ENCODE measurements around the gene OR8D4.

The OR8D4 gene

DNA sequence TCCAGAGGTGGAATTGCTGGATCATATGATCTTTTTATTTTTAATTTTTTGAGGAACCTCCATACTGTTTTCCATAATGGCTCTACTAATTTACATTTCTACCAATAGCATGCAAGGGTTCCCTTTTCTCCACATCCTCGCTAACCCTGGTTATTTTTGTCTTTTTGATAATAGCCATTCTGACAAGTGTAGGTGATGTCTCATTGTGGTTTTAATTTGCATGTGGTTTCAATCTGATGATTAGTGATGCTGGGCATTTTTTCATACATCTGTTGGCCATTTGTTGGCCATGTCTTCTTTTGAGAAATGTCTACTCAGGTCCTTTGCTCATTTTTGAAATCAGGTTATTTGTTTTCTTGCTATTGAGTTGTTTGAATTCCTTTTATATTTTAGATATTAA lies 22.1 kb downstream of the OR8D4 start:
- Histone ChIP-seq H3K9me3 (no peaks in the 10 kb centered on the region), H3K4me1 (no peaks in the 10 kb centered on the region), H3K36me3 (replicated peaks) (no peaks in the 10 kb centered on the region), H3K27me3 (ENCODE audit: low read depth) (no peaks in the 10 kb centered on the region), H3K4me3 (no peak overlapping the region)
- in situ Hi-C loops (cut with MboI; ENCODE audit: low sequenced_read_pairs) = no loop called here
- DNase-seq (ENCODE audit: low spot score in 2 of 2) = no peak

DNA sequence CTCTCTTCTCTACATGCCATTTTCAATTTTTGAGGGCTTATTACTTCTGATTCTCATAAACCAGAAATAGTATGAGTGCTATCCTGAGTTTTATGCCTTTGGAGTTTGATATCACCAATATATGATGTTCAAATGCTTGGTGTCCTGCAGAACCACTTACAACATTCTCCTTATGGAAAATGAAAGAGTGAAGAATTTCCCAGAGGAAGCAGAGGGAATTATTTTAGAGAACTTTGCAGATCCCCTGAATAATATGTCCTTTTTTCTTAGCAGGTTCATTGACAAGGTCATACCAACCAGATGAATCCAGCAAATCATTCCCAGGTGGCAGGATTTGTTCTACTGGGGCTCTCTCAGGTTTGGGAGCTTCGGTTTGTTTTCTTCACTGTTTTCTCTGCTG lies 37.4 kb downstream of the OR8D4 start, which contains the start of gene OR4D5:
OR4D5 (plus strand) TSS at position 301 of the 400 bp plus-strand sequence; CDS start at position 301, 0 bp downstream.
- in situ Hi-C loops (cut with MboI; ENCODE audit: low sequenced_read_pairs) = no loop called here
- H3K9me3 ChIP-seq = no peaks in the 10 kb centered on the region
- no peak for DNase-seq (ENCODE audit: low spot score in 2 of 2)

DNA sequence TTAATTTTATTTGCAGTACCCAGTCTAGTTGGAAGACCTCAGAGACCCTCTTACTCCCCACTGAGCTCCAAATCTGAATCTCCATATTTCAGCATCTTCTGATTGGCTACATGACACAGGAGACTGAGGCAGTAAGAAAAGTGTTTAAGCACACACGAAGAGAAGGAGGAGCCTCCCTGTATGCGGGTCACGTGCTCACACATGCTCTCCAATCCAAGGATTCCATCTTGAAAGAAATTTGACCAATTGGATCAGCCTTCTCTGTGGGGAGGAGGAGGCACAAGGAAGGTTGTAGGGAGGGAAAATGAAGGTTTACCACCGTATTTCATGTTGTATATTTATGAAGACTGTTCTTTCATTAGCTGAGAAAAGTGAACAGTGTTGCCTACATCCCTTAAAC lies 40.4 kb downstream of the OR8D4 start:
- Histone ChIP-seq H3K36me3 (replicated peaks) (no peaks in the 10 kb centered on the region), H3K9me3 (no peaks in the 10 kb centered on the region), H3K27me3 (ENCODE audit: low read depth) (no peaks in the 10 kb centered on the region), H3K4me1 (no peaks in the 10 kb centered on the region), H3K4me3 (no peak overlapping the region)
- in situ Hi-C loops (cut with MboI; ENCODE audit: low sequenced_read_pairs) = no loop called here
- DNase-seq (ENCODE audit: low spot score in 2 of 2) = no peak

More for the DNA sequence above, 37.4 kb downstream of the OR8D4 start, which contains the start of gene OR4D5:
- Histone ChIP-seq H3K4me3 (no peak within 1 kb of the TSS), H3K27me3 (ENCODE audit: low read depth) (no peaks in the 10 kb centered on the region), H3K4me1 (no peaks in the 10 kb centered on the region), H3K36me3 (replicated peaks) (no peaks in the 10 kb centered on the region)

DNA sequence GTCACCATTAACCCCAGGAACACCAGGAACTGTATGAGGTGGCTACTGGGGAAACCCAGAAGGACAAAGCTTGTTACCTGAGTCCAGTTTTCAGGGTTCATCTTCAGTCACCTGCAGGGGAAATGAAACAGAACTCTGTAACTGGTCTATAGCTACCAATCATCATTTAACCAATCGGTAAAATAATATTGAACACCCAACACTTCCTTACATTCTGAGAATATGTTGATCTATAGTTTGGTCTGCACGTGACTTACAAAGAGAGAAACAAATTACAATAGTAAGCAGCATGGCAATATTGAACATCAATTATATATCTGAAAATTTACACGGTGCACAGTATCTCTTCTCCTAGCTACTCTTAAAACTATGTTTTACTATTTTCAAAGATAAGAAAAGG lies 41.8 kb downstream of the OR8D4 start, which contains the start of gene OR6T1:
OR6T1 (minus strand) TSS at position 101 of the 400 bp plus-strand sequence; CDS start at position 101, 0 bp downstream.
- Histone ChIP-seq H3K4me1 (no peaks in the 10 kb centered on the region), H3K9me3 (no peaks in the 10 kb centered on the region), H3K36me3 (replicated peaks) (no peaks in the 10 kb centered on the region), H3K4me3 (no peak within 1 kb of the TSS), H3K27me3 (ENCODE audit: low read depth) (no peaks in the 10 kb centered on the region)
- no peak for DNase-seq (ENCODE audit: low spot score in 2 of 2)
- in situ Hi-C loops (cut with MboI; ENCODE audit: low sequenced_read_pairs) = no loop called here

DNA sequence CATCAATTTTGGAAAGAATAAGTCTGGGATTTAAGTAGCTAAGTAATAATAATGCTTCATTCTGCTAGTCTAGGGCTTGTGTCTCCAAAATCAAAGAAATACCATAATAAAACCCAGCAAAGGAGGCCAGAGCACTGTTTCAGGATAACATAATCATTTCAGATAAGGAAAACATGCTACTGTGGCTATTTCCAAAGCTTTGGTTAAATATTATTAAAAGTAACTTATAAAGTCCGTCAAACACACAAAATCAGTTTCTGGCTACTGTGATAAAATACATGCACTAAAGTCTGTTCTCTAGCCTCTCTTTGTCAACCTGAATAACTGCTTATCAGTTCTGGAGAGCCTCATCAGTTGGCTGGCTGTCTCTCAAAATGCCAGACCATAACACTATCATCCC lies 43.2 kb downstream of the OR8D4 start:
- Histone ChIP-seq H3K36me3 (replicated peaks) (no peaks in the 10 kb centered on the region), H3K9me3 (no peaks in the 10 kb centered on the region), H3K4me3 (no peak overlapping the region), H3K27me3 (ENCODE audit: low read depth) (no peaks in the 10 kb centered on the region), H3K4me1 (no peaks in the 10 kb centered on the region)
- in situ Hi-C loops (cut with MboI; ENCODE audit: low sequenced_read_pairs) = no loop called here
- no peak for DNase-seq (ENCODE audit: low spot score in 2 of 2)

DNA sequence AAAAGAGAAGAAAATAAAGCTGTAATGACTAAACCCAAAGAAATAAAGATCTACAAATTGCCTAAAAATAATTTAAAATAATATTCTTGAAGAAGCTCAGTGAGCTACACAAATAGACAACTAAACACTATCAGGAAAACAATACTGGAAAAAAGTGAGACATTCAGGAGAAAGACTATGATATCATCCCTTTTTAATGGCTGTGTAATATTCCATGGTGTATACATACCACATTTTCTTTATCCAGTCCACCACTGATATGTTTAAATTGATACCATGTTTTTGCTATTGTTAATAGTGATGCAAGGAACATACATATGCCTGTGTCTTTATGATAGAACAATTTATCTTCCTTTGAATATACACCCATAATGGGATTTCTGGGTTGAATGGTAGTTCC lies 54.8 kb downstream of the OR8D4 start:
- no peaks in the 10 kb centered on the region for H3K36me3 ChIP-seq (replicated peaks)
- no peaks in the 10 kb centered on the region for H3K27me3 ChIP-seq (ENCODE audit: low read depth)
- DNase-seq (ENCODE audit: low spot score in 2 of 2) = no peak
- H3K4me3 ChIP-seq = no peak overlapping the region
- H3K4me1 ChIP-seq = no peaks in the 10 kb centered on the region
- in situ Hi-C loops (cut with MboI; ENCODE audit: low sequenced_read_pairs) = no loop called here
- H3K9me3 ChIP-seq = no peaks in the 10 kb centered on the region

All from HAP-1 (cell line).